ENCODE data around the gene ATP1A1.

DNA sequence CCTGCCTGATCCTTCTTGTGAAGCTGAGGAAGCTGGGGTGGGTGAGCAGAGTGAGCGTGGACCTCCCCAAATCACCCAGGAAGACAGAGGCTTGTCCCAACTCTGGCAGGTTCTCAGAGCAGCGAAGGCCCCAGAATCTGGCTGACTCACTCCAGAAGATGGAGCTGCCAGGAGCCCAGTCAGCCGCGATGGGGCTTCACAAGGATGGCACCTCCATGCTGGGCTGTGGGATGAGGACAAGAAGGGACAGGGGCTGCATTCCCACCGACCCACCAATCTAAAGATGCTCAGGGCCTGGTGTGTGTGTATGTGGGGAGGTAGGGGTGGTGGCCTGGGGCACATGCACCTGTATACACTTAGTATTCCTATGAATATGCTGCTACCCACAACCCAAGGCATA is 52.9 kb downstream of the ATP1A1 start:
- TF ChIP-seq, protein P1, sequence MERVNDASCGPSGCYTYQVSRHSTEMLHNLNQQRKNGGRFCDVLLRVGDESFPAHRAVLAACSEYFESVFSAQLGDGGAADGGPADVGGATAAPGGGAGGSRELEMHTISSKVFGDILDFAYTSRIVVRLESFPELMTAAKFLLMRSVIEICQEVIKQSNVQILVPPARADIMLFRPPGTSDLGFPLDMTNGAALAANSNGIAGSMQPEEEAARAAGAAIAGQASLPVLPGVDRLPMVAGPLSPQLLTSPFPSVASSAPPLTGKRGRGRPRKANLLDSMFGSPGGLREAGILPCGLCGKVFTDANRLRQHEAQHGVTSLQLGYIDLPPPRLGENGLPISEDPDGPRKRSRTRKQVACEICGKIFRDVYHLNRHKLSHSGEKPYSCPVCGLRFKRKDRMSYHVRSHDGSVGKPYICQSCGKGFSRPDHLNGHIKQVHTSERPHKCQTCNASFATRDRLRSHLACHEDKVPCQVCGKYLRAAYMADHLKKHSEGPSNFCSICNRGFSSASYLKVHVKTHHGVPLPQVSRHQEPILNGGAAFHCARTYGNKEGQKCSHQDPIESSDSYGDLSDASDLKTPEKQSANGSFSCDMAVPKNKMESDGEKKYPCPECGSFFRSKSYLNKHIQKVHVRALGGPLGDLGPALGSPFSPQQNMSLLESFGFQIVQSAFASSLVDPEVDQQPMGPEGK (CRISPR knock-in tag; IDR thresholded peaks at IDR 0.05; ENCODE audit: borderline replicate concordance), result no peak
- TF ChIP-seq GLIS3 (CRISPR knock-in tag; IDR thresholded peaks at IDR 0.05) (no peak), ZFP3 (CRISPR knock-in tag; IDR thresholded peaks at IDR 0.05) (no peak), ZFP30 (CRISPR knock-in tag; IDR thresholded peaks at IDR 0.05) (no peak), ARNTL (CRISPR knock-in tag; IDR thresholded peaks at IDR 0.05; ENCODE audit: borderline replicate concordance, low read depth) (no peak), ISL1 (CRISPR knock-in tag; IDR thresholded peaks at IDR 0.05) (no peak), RARB (CRISPR knock-in tag; IDR thresholded peaks at IDR 0.05) (no peak), TOX (CRISPR knock-in tag; IDR thresholded peaks at IDR 0.05; ENCODE audit: borderline replicate concordance) (no peak)
- TF ChIP-seq, protein P2, sequence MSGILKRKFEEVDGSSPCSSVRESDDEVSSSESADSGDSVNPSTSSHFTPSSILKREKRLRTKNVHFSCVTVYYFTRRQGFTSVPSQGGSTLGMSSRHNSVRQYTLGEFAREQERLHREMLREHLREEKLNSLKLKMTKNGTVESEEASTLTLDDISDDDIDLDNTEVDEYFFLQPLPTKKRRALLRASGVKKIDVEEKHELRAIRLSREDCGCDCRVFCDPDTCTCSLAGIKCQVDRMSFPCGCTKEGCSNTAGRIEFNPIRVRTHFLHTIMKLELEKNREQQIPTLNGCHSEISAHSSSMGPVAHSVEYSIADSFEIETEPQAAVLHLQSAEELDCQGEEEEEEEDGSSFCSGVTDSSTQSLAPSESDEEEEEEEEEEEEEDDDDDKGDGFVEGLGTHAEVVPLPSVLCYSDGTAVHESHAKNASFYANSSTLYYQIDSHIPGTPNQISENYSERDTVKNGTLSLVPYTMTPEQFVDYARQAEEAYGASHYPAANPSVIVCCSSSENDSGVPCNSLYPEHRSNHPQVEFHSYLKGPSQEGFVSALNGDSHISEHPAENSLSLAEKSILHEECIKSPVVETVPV (CRISPR knock-in tag; IDR thresholded peaks at IDR 0.05), result no peak
